Left lung (tissue), 10 donors: ENCODE measurements around the gene LMF2. TPM values are rescaled to one million over a fixed set of nuclear protein-coding genes. Genes with fewer than 3 reads are reported as not detected.

Experiments
- ATAC-seq: fragments of 200-7000 bp; cut with Tn5 transposase; one replicate; pipeline ENCODE4 v1.9.1; 2020; ENCODE audit warnings: moderate library complexity
- DNase-seq, 4 donors: peaks; one replicate each; pipeline ENCODE4 v3.0.0-alpha.2; 2013 to 2020
- H3K27ac ChIP-seq, 2 donors: fragments of 200-600 bp; sonication (generic) in 1 of 2; one replicate each; pipeline versions ENCODE4 v1.5.0 to v1.8.0; 2020 to 2021
- H3K27me3 ChIP-seq, 2 donors: fragments of 200-600 bp; sonication (generic) in 1 of 2; one replicate each; pipeline versions ENCODE4 v1.5.0 to v1.8.0; 2020 to 2021
- H3K36me3 ChIP-seq, 2 donors: fragments of 200-600 bp; sonication (generic) in 1 of 2; one replicate each; pipeline versions ENCODE4 v1.5.0 to v1.8.0; 2020 to 2021
- H3K4me1 ChIP-seq, 2 donors: fragments of 200-600 bp; one replicate each; pipeline ENCODE4 v1.8.0; 2021
- H3K4me3 ChIP-seq, 2 donors: fragments of 200-600 bp; sonication (generic) in 1 of 2; one replicate each; pipeline versions ENCODE4 v1.5.0 to v1.8.0; 2020 to 2021; ENCODE audit warnings: mild to moderate bottlenecking in 1 of 2
- H3K9me3 ChIP-seq, 2 donors: fragments of 200-600 bp; sonication (generic) in 1 of 2; one replicate each; pipeline versions ENCODE4 v1.5.0 to v1.8.0; 2020 to 2021
- CTCF ChIP-seq, 2 donors: fragments of 200-600 bp; sonication (generic) in 1 of 2; IDR thresholded peaks; one replicate each; pipeline versions ENCODE4 v1.5.0 to v1.8.0; 2021; ENCODE audit warnings: antibody characterized with exemption in 2 of 2
- intact Hi-C, 2 donors: fragments of 100-400 bp; cut with DNase I; formaldehyde crosslinking; loops; one replicate each; pipeline versions ENCODE4 v1.11.2 to v1.14.2; 2022
- polyA plus RNA-seq, 6 donors: library from polyadenylated mRNA; unstranded; fragments of 120-200 nt; gene quantifications; one replicate each; pipeline ENCODE4 v1.2.1, GENCODE V29; 2013; ENCODE audit not compliant: insufficient read length in 6 of 6
- total RNA-seq, 2 donors: library from RNA; stranded (reverse); fragmentation: NEBNext Ultra II Directional; extraction: Animal tissue kit (Norgen Biotek cat#: 25700); gene quantifications; one replicate each; pipeline ENCODE4 v1.2.1, GENCODE V29; 2021
- donor health status: DM: no; HTN: yes; CAD: no.
- donor health status: DM: no; HTN: no; CAD: no.

The LMF2 gene
- total and polyA plus RNA-seq, 8 donors, result 32.9 to 76.4 (median 47.1) TPM

GRCh38 chr22:50547263-50547985 lies 39.9 kb upstream of the LMF2 start:
- Histone ChIP-seq H3K27ac (no peak overlapping the region), H3K27me3 (peaks cover 33 to 42% of the 10 kb centered on the region in 2 donors), H3K4me1 (peaks cover 7 to 56% of the 10 kb centered on the region in 2 donors), H3K9me3 (no peaks in the 10 kb centered on the region), H3K4me3 (no peak overlapping the region), H3K36me3 (no peaks in the 10 kb centered on the region)
- intact Hi-C loops, result no loop called here
- ATAC-seq (no peak), DNase-seq (no peak)
- no peak for TF ChIP-seq CTCF (IDR thresholded peaks at IDR 0.05)

- ATAC-seq (no peak), DNase-seq (no peak)
- no peak for TF ChIP-seq CTCF (IDR thresholded peaks at IDR 0.05)
- Histone ChIP-seq H3K4me3 (no peak overlapping the region), H3K36me3 (no peaks in the 10 kb centered on the region), H3K9me3 (no peaks in the 10 kb centered on the region), H3K27me3 (peaks cover 33 to 42% of the 10 kb centered on the region in 2 donors), H3K4me1 (peaks cover 7 to 64% of the 10 kb centered on the region in 2 donors), H3K27ac (no peak overlapping the region)
- intact Hi-C loops, result no loop called here
These were observed 39.1 kb upstream of the LMF2 start for GRCh38 chr22:50546326-50547262.

GRCh38 chr22:50545522-50546325 lies 38.2 kb upstream of the LMF2 start, which contains the start of gene KLHDC7B:
KLHDC7B (plus strand) TSS chr22:50545899; CDS start chr22:50546244, 345 bp downstream.
- intact Hi-C loops, result no loop called here
- no peak for TF ChIP-seq CTCF (IDR thresholded peaks at IDR 0.05)
- ATAC-seq (no peak), DNase-seq (no peak)
- Histone ChIP-seq H3K4me3 (no peak within 1 kb of the TSS), H3K27me3 (peaks cover 33 to 42% of the 10 kb centered on the region in 2 donors), H3K4me1 (peaks cover 13 to 73% of the 10 kb centered on the region in 2 donors), H3K27ac (peak within 1 kb of the TSS; percentile 79 to 100), H3K36me3 (no peaks in the 10 kb centered on the region), H3K9me3 (no peaks in the 10 kb centered on the region)

GRCh38 chr22:50544746-50545253 lies 37.3 kb upstream of the LMF2 start:
- TF ChIP-seq CTCF (IDR thresholded peaks at IDR 0.05), result no peak
- Histone ChIP-seq H3K9me3 (no peaks in the 10 kb centered on the region), H3K27ac (peak overlapping the region; percentile 79 to 100), H3K27me3 (peaks cover 33 to 37% of the 10 kb centered on the region in 2 donors), H3K4me3 (peak overlapping the region in 1 of 2 donors; percentile 23), H3K4me1 (peaks cover 23 to 82% of the 10 kb centered on the region in 2 donors), H3K36me3 (no peaks in the 10 kb centered on the region)
- intact Hi-C loops, result no loop called here
- ATAC-seq (peak; percentile 29), DNase-seq (peak in 2 of 4 donors; percentile 81 to 85)
